Endothelial cell of umbilical vein (primary cell): ENCODE measurements around the gene ATP11C. TPM values are rescaled to one million over a fixed set of nuclear protein-coding genes. Genes with fewer than 3 reads are reported as not detected.

Experiments used
- BruUV-seq: library from RNA; stranded (reverse); fragments of 400-500 nt; replicated peaks from 2 replicates; lab custom pipeline; 2021; lab: Mats Ljungman, UMichigan
- CTCF ChIA-PET: fragments of 300-600, 350-600 bp; sonication (Branson Sonifier 250); formaldehyde crosslinking; loops from one replicate; lab custom pipeline; 2021; ENCODE audit warnings: antibody characterized with exemption, inconsistent platforms; lab: Charles Lee
- POLR2A ChIA-PET: fragments of 300-600, 350-600 bp; sonication (Branson Sonifier 250); formaldehyde crosslinking; loops from one replicate; lab custom pipeline; 2021; ENCODE audit warnings: antibody characterized with exemption, inconsistent platforms; lab: Charles Lee
- DNase-seq: peaks from one replicate; pipeline ENCODE4 v3.0.0-alpha.2; 2011; ENCODE audit warnings: low read depth, low spot score
- FAIRE-seq: peaks from 2 replicates; lab custom pipeline; 2011; peaks lifted over from hg19 to GRCh38; lab: Jason Lieb, UNC
- H2AFZ ChIP-seq: 2 replicates; pipeline ENCODE4 v1.6.0; 2012; ENCODE audit warnings: low read depth, low read length, control low read depth, inconsistent platforms
- H3K27ac ChIP-seq: 2 replicates; pipeline ENCODE4 v1.5.1; 2011; ENCODE audit warnings: low read depth, mild to moderate bottlenecking, control low read depth, low read length, moderate library complexity; ENCODE audit not compliant: insufficient read depth
- H3K27me3 ChIP-seq, 2 experiments: 2 replicates each; pipeline versions ENCODE4 v1.6.0 to v1.6.1; 2011; ENCODE audit warnings: low read length in 2 of 2, mixed read lengths in 1 of 2; ENCODE audit not compliant: control insufficient read depth in 2 of 2, insufficient read depth in 2 of 2
- H3K36me3 ChIP-seq, 2 experiments: 2 replicates in 1 of 2; 3 replicates in 1 of 2; pipeline ENCODE4 v1.5.1; 2011; ENCODE audit warnings: low read length in 2 of 2, mild to moderate bottlenecking in 1 of 2, moderate library complexity in 1 of 2; ENCODE audit not compliant: control insufficient read depth in 2 of 2, insufficient read depth in 2 of 2; ENCODE audit errors: extremely low read depth in 1 of 2
- H3K4me1 ChIP-seq: 3 replicates; pipeline ENCODE4 v1.5.1; 2011; ENCODE audit warnings: mild to moderate bottlenecking, low read length; ENCODE audit not compliant: control insufficient read depth, insufficient read depth; ENCODE audit errors: extremely low read depth
- H3K4me2 ChIP-seq: 2 replicates; pipeline ENCODE4 v1.6.1; 2011; ENCODE audit warnings: low read length, control low read depth, mixed read lengths; ENCODE audit not compliant: insufficient read depth
- H3K4me3 ChIP-seq, 3 experiments: fragments of 200-600 bp in 1 of 3; sonication (generic), shearing (Covaris generic) in 1 of 3; replicated peaks in 1 of 3; 2 replicates each; pipeline ENCODE4 v1.5.1; 2011 to 2016; ENCODE audit warnings: control low read depth in 3 of 3, low read length in 3 of 3, mild to moderate bottlenecking in 2 of 3, inconsistent platforms in 1 of 3, low read depth in 1 of 3, moderate library complexity in 1 of 3; ENCODE audit not compliant: insufficient read depth in 1 of 3
- H3K79me2 ChIP-seq: 2 replicates; pipeline ENCODE4 v1.6.0; 2012; ENCODE audit warnings: low read length, inconsistent platforms; ENCODE audit not compliant: control insufficient read depth, insufficient read depth
- H3K9ac ChIP-seq: replicated peaks from 2 replicates; pipeline ENCODE3; 2011; ENCODE audit warnings: low read length, control low read depth; ENCODE audit not compliant: insufficient read depth; ENCODE audit errors: extremely low read depth
- H3K9me1 ChIP-seq: replicated peaks from 3 replicates; pipeline ENCODE4 v1.6.0; 2011; ENCODE audit warnings: mild to moderate bottlenecking, low read length; ENCODE audit not compliant: control insufficient read depth, insufficient read depth; ENCODE audit errors: extremely low read depth
- H3K9me3 ChIP-seq: replicated peaks from 2 replicates; pipeline ENCODE4 v1.5.1; 2012; ENCODE audit warnings: low read length, inconsistent platforms; ENCODE audit not compliant: control insufficient read depth, insufficient read depth
- H4K20me1 ChIP-seq: replicated peaks from 2 replicates; pipeline ENCODE3; 2011; ENCODE audit warnings: mild to moderate bottlenecking, low read length; ENCODE audit not compliant: control insufficient read depth, insufficient read depth; ENCODE audit errors: extremely low read depth
- EZH2 ChIP-seq: IDR thresholded peaks from 2 replicates; pipeline ENCODE4 v1.6.1; 2012; ENCODE audit warnings: borderline replicate concordance, low read depth, mild to moderate bottlenecking, moderate library complexity, low read length, inconsistent platforms; ENCODE audit not compliant: severe bottlenecking
- FOS ChIP-seq: IDR thresholded peaks from 2 replicates; pipeline ENCODE4 v1.6.1; 2011; ENCODE audit warnings: mild to moderate bottlenecking, low read length, moderate library complexity, borderline replicate concordance; ENCODE audit not compliant: insufficient read depth
- GATA2 ChIP-seq: IDR thresholded peaks from 2 replicates; pipeline ENCODE4 v1.7.0; 2011; ENCODE audit warnings: low read depth, mild to moderate bottlenecking, moderate library complexity, mixed read lengths, low read length; ENCODE audit not compliant: insufficient read length, insufficient read depth
- JUN ChIP-seq: IDR thresholded peaks from 2 replicates; pipeline ENCODE4 v1.6.1; 2011; ENCODE audit warnings: borderline replicate concordance, low read depth; ENCODE audit not compliant: insufficient read length, insufficient read depth
- MYC ChIP-seq: IDR thresholded peaks from one replicate; pipeline ENCODE4 v1.6.1; 2011; ENCODE audit warnings: mild to moderate bottlenecking, low read depth, low read length
- POLR2A ChIP-seq: IDR thresholded peaks from 2 replicates; pipeline ENCODE4 v1.6.1; 2012; ENCODE audit warnings: low read depth, mild to moderate bottlenecking, control low read depth, low read length
- POLR2AphosphoS5 ChIP-seq: IDR thresholded peaks from 2 replicates; pipeline ENCODE4 v1.6.1; 2012; ENCODE audit warnings: low read depth, mild to moderate bottlenecking, control low read depth, low read length, moderate library complexity; ENCODE audit not compliant: insufficient read depth
- dilution Hi-C: fragments of 300-500 bp; cut with MboI; formaldehyde crosslinking; loops from one replicate; pipeline ENCODE4 v1.15.0; 2019; ENCODE audit warnings: low sequenced_read_pairs; ENCODE audit not compliant: extremely low pct_ligation_motif_present
- intact Hi-C: fragments of 100-400 bp; cut with micrococcal nuclease; formaldehyde crosslinking; loops from one replicate; pipeline ENCODE4 v1.10.0; 2022
- polyA plus RNA-seq, 4 experiments: library from polyadenylated mRNA; depleted of rRNA in 3 of 4; stranded (reverse) in 3 of 4; unstranded in 1 of 4; fragments of >200 nt; gene quantifications; 2 replicates each; pipeline versions ENCODE4 v1.2.1 to v1.2.3, GENCODE V29; 2011 to 2012; ENCODE audit warnings: missing spikeins in 1 of 4
- total RNA-seq: library from RNA; stranded (reverse); gene quantifications from 2 replicates; pipeline ENCODE4 v1.2.3, GENCODE V29; 2021
- TF ChIP-seq, protein P1 (sequence below), 2 donors: IDR thresholded peaks; 1 replicate in 1 of 2; 2 replicates in 1 of 2; pipeline ENCODE4 v1.5.1; 2011; ENCODE audit warnings: low read length in 2 of 2, mild to moderate bottlenecking in 2 of 2, moderate library complexity in 2 of 2, control low read depth in 1 of 2, inconsistent platforms in 1 of 2, low read depth in 1 of 2; ENCODE audit not compliant: insufficient read depth in 1 of 2; ENCODE audit errors: extremely low read depth in 1 of 2
- TF ChIP-seq, protein P2 (sequence below): IDR thresholded peaks from 2 replicates; pipeline ENCODE4 v1.6.1; 2011; ENCODE audit not compliant: insufficient read depth, insufficient read length

Gene ATP11C
- total and polyA plus RNA-seq, 2 donors (not counting 3 experiments of a cell fraction or from before 2014, with no cell fraction given): 9.1 to 31.8 TPM

DNA sequence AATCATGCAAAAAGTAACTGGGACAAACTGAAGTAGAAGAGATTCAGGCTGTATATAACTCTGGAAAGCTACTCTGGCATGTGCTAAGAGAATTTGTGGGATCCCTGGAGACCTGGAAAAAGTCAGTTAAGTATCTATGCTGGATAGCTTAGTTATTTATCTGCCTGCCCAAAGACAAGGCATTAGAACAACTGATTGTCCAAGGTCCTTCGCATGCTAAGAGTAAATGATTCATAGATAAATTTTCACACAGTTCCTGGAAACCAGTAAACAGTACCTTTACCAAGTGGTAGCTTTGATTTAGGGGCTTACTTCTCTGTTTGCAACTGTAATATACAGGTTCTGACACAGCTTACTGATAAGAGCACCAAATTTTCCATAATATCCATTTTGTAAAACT lies 104.8 kb downstream of the ATP11C start:
- H3K36me3 ChIP-seq: no peaks in the 10 kb centered on the region
- no TSS peak for BruUV-seq
- H3K27ac ChIP-seq: no peak overlapping the region
- H3K9me1 ChIP-seq: no peaks in the 10 kb centered on the region
- H4K20me1 ChIP-seq: no peaks in the 10 kb centered on the region
- H3K4me1 ChIP-seq: peaks cover 41% of the 10 kb centered on the region
- H3K79me2 ChIP-seq: peaks cover 7% of the 10 kb centered on the region
- H3K4me2 ChIP-seq: no peak overlapping the region
- FAIRE-seq (no peak), DNase-seq (peak; percentile 14)
- H3K9ac ChIP-seq: no peak overlapping the region
- H2AFZ ChIP-seq: no peak overlapping the region
- no peak overlapping the region for H3K4me3 ChIP-seq
- dilution Hi-C loops: no loop called here
- no peak for TF ChIP-seq GATA2
- TF ChIP-seq POLR2A: no peak
- no peak for TF ChIP-seq FOS
- TF ChIP-seq, protein P1, sequence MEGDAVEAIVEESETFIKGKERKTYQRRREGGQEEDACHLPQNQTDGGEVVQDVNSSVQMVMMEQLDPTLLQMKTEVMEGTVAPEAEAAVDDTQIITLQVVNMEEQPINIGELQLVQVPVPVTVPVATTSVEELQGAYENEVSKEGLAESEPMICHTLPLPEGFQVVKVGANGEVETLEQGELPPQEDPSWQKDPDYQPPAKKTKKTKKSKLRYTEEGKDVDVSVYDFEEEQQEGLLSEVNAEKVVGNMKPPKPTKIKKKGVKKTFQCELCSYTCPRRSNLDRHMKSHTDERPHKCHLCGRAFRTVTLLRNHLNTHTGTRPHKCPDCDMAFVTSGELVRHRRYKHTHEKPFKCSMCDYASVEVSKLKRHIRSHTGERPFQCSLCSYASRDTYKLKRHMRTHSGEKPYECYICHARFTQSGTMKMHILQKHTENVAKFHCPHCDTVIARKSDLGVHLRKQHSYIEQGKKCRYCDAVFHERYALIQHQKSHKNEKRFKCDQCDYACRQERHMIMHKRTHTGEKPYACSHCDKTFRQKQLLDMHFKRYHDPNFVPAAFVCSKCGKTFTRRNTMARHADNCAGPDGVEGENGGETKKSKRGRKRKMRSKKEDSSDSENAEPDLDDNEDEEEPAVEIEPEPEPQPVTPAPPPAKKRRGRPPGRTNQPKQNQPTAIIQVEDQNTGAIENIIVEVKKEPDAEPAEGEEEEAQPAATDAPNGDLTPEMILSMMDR (IDR thresholded peaks at IDR 0.05; ENCODE audit: extremely low read depth in 1 of 2, insufficient read depth in 1 of 2, low read depth in 1 of 2, low read length in 2 of 2): no peak
- TF ChIP-seq, protein P2, sequence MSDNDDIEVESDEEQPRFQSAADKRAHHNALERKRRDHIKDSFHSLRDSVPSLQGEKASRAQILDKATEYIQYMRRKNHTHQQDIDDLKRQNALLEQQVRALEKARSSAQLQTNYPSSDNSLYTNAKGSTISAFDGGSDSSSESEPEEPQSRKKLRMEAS: no peak
- TF ChIP-seq POLR2AphosphoS5: no peak
- no peak for TF ChIP-seq JUN
- no peak for TF ChIP-seq EZH2
- no peak for TF ChIP-seq MYC
- POLR2A ChIA-PET: no interaction called here
- intact Hi-C loops: no loop called here
- no peaks in the 10 kb centered on the region for H3K9me3 ChIP-seq
- no peaks in the 10 kb centered on the region for H3K27me3 ChIP-seq
- CTCF ChIA-PET: no interaction called here
